Mesothelial cell of epicardium (in vitro differentiated cells): ENCODE results near the gene TAS2R40. TPM values are rescaled to one million over a fixed set of nuclear protein-coding genes. Genes with fewer than 3 reads are reported as not detected.
A peak's percentile ranks its signal among the peaks of the same experiment; 100 is the strongest.

Source experiments
- DNase-seq, 2 experiments: peaks; one replicate each; pipeline ENCODE4 v3.0.0; 2021; ENCODE audit warnings: low spot score in 2 of 2; ENCODE audit not compliant: unreplicated experiment in 2 of 2
- H3K27ac Mint-ChIP-seq: 2 replicates; pipeline ENCODE4 v1.8.0; 2021; ENCODE audit warnings: mixed read lengths
- H3K27me3 Mint-ChIP-seq: 2 replicates; pipeline ENCODE4 v1.8.0; 2021; ENCODE audit warnings: low read depth, mixed read lengths
- H3K36me3 Mint-ChIP-seq: 2 replicates; pipeline ENCODE4 v1.8.0; 2021; ENCODE audit warnings: mixed read lengths
- H3K4me1 Mint-ChIP-seq: 2 replicates; pipeline ENCODE4 v1.8.0; 2021; ENCODE audit warnings: mixed read lengths
- H3K4me3 Mint-ChIP-seq: 2 replicates; pipeline ENCODE4 v1.8.0; 2021; ENCODE audit warnings: mild to moderate bottlenecking, moderate library complexity, mixed read lengths
- H3K9me3 Mint-ChIP-seq: 2 replicates; pipeline ENCODE4 v1.8.0; 2021; ENCODE audit warnings: mixed read lengths
- total RNA-seq: library from RNA; stranded (reverse); gene quantifications from 3 replicates; pipeline ENCODE4 v1.2.1, GENCODE V29; 2021
- TF ChIP-seq, protein P1 (sequence below): fragments of 200-600 bp; sonication (generic); IDR thresholded peaks from one replicate; pipeline ENCODE4 v1.5.0; 2021; ENCODE audit warnings: antibody characterized with exemption; ENCODE audit not compliant: unreplicated experiment

Gene TAS2R40
- total RNA-seq, 1 donor from 2014 or later: not detected

DNA sequence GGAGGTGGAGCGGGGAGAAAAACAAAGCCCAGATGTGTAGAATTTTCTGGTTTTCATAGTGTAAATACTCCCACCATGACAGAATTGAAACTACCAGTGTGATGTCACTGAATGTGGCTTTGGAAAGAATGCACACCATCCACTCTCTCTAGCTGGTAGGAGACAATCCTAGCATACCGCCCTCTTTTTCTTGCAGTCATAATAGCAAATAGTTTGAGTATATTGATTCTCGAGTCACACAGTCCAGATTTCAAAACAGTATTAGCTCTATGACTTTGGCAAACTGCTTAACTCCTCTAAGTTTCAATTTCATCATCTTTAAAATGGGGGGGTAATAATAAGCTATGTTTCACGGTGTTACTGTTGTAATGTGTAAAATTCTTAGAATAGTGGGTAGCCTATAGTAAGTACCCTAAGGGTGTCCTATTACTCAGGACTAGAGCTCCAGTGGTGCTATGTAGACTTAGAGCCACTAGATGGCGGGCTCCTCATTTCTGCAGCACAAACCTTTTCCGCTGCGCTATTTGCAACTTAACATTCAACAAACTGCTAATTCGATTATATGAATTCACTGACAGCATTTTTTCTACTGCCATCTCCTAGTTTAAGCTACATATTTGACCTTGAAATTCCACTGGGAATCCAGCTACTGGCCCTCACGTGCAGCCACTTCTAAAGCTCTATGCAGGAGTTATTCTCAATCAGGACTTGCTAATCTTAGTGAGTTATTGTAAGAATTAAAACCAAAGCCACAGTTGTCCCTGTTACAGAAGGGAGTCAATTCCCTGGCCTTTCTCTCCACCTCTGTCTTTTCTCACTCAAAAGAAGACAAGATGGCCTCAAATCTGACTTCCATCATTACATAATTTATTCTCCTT is 18.7 kb downstream of the TAS2R40 start:
- Mint-ChIP-seq H3K4me3 (no peak overlapping the region), H3K27ac (peak overlapping the region; percentile 48), H3K4me1 (peaks cover 15% of the 10 kb centered on the region), H3K9me3 (peaks cover 20% of the 10 kb centered on the region), H3K27me3 (no peaks in the 10 kb centered on the region), H3K36me3 (peaks cover 2% of the 10 kb centered on the region)
- DNase-seq: peak in 1 of 2 experiments; percentile 65
- TF ChIP-seq, protein P1, sequence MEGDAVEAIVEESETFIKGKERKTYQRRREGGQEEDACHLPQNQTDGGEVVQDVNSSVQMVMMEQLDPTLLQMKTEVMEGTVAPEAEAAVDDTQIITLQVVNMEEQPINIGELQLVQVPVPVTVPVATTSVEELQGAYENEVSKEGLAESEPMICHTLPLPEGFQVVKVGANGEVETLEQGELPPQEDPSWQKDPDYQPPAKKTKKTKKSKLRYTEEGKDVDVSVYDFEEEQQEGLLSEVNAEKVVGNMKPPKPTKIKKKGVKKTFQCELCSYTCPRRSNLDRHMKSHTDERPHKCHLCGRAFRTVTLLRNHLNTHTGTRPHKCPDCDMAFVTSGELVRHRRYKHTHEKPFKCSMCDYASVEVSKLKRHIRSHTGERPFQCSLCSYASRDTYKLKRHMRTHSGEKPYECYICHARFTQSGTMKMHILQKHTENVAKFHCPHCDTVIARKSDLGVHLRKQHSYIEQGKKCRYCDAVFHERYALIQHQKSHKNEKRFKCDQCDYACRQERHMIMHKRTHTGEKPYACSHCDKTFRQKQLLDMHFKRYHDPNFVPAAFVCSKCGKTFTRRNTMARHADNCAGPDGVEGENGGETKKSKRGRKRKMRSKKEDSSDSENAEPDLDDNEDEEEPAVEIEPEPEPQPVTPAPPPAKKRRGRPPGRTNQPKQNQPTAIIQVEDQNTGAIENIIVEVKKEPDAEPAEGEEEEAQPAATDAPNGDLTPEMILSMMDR: peak; percentile 83

DNA sequence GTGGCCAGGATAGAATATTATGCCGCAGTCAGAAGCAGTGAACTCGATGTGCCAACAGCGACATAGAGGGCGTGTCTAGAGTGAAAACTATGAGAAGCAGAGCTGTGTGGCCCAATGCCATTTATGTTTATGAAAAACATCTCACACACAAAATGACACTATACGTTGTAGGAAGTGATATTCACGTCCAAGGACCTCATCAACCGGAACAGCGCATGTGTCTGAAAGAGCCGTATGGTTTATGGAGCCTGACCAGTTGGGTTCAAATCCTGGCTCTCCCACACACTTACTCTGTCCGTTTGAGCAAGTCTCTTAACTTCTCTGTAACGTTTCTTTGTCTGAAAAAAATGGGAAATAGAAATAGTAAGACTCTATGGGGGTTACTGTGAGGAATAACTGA is 20.5 kb downstream of the TAS2R40 start:
- Mint-ChIP-seq H3K4me3 (no peak overlapping the region), H3K9me3 (peaks cover 2% of the 10 kb centered on the region), H3K36me3 (no peaks in the 10 kb centered on the region), H3K27ac (no peak overlapping the region), H3K4me1 (peaks cover 15% of the 10 kb centered on the region), H3K27me3 (no peaks in the 10 kb centered on the region)
- no peak for DNase-seq
- TF ChIP-seq, protein P1: no peak

DNA sequence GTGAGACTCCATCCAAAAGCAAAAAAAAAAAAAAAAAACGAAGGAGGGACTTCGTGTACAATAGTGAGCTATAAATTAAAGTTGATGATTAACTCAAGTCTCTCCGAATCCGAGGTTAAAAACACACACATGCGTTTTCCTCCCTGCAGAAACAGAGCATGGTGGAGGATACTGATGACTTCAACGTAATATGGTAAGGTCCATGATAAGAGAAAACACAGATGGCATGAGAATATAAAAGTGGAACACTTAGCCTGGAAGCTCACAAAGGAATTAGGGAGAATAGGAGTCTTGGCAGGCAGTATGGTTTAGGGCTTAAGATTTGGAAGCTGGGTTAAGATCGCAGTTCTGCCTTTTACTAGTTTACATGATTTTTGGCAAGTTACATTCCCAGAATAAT is 21.3 kb downstream of the TAS2R40 start:
- H3K36me3 Mint-ChIP-seq: no peaks in the 10 kb centered on the region
- H3K4me3 Mint-ChIP-seq: no peak overlapping the region
- H3K4me1 Mint-ChIP-seq: peaks cover 15% of the 10 kb centered on the region
- H3K9me3 Mint-ChIP-seq: no peaks in the 10 kb centered on the region
- H3K27me3 Mint-ChIP-seq: no peaks in the 10 kb centered on the region
- TF ChIP-seq, protein P1: no peak
- H3K27ac Mint-ChIP-seq: no peak overlapping the region
- no peak for DNase-seq

DNA sequence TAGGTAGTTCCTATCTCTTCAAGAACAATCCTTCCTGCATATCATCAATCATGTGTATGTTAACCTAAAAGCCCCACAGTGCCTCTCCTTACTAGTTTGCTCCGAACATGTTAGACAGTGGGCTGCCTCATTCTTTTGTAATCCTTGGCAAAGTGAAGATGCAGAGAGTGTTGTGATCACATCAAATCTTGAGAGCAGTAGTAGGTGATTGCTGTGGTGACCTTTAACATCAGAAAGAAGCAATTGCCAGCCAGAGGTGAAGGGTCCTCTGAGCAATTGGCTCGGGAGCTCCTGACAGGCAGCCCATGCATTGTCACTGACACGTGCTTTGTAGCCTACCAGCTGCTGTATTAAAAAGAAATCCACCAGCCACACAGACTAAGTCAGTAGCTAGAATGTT is 21.8 kb downstream of the TAS2R40 start:
- TF ChIP-seq, protein P1: no peak
- Mint-ChIP-seq H3K4me1 (peaks cover 15% of the 10 kb centered on the region), H3K27me3 (no peaks in the 10 kb centered on the region), H3K27ac (no peak overlapping the region), H3K36me3 (no peaks in the 10 kb centered on the region), H3K4me3 (no peak overlapping the region), H3K9me3 (no peaks in the 10 kb centered on the region)
- DNase-seq: no peak

DNA sequence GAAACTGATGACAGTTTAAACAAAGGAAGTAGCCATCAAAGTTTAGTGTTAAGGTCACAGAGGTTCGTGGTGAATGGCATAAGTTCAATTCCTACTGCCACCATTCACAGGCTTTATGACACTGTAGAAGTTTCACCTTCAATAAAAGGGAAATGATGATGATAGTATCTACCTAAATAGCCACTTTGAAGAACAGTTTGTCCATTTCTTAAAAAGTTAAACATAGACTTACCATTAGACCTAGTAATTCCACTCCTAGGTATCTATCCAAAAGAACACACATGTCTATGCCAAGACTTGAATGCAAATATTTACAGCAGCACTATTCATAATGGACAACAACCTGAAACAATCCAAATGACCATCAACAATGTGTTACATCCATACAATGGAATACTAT is 22.5 kb downstream of the TAS2R40 start:
- no peak for DNase-seq
- peaks cover 15% of the 10 kb centered on the region for H3K4me1 Mint-ChIP-seq
- H3K4me3 Mint-ChIP-seq: no peak overlapping the region
- TF ChIP-seq, protein P1: no peak
- no peak overlapping the region for H3K27ac Mint-ChIP-seq
- H3K27me3 Mint-ChIP-seq: no peaks in the 10 kb centered on the region
- no peaks in the 10 kb centered on the region for H3K36me3 Mint-ChIP-seq
- no peaks in the 10 kb centered on the region for H3K9me3 Mint-ChIP-seq
